Common myeloid progenitor, CD34-positive (primary cell): ENCODE results near the gene DCTD.

ENCODE experiments used
- CTCF ChIA-PET: fragments of 350-600 bp; sonication (Branson Sonifier 250); formaldehyde crosslinking; loops from one replicate; lab custom pipeline; 2021; ENCODE audit warnings: antibody characterized with exemption; lab: Charles Lee
- POLR2A ChIA-PET: fragments of 350-600 bp; sonication (Branson Sonifier 250); formaldehyde crosslinking; loops from one replicate; lab custom pipeline; 2021; ENCODE audit warnings: antibody characterized with exemption; lab: Charles Lee
- DNase-seq, 3 donors: peaks; one replicate each; pipeline versions ENCODE4 v3.0.0 to v3.0.0-alpha.2; 2013
- H3K27ac ChIP-seq, 2 experiments: 1 replicate in 1 of 2; 2 replicates in 1 of 2; pipeline ENCODE4 v1.7.0; 2013; ENCODE audit warnings: inconsistent platforms in 2 of 2, low read length in 2 of 2, mild to moderate bottlenecking in 2 of 2, low read depth in 1 of 2, moderate library complexity in 1 of 2; ENCODE audit not compliant: severe bottlenecking in 2 of 2, insufficient read depth in 1 of 2, poor library complexity in 1 of 2
- H3K27me3 ChIP-seq, 5 experiments: replicated peaks in 2 of 5; 1 replicate in 3 of 5; 2 replicates in 2 of 5; pipeline versions ENCODE4 v1.6.1 to v1.7.0; 2013; ENCODE audit warnings: low read length in 4 of 5, mild to moderate bottlenecking in 2 of 5, moderate library complexity in 2 of 5, inconsistent platforms in 1 of 5; ENCODE audit not compliant: insufficient read depth in 5 of 5, control insufficient read depth in 4 of 5
- H3K36me3 ChIP-seq, 4 experiments: 1 replicate in 2 of 4; 2 replicates in 2 of 4; pipeline versions ENCODE4 v1.6.1 to v1.7.0; 2013; ENCODE audit warnings: low read length in 3 of 4, control low read depth in 1 of 4, mild to moderate bottlenecking in 1 of 4; ENCODE audit not compliant: control insufficient read depth in 4 of 4, insufficient read depth in 4 of 4
- H3K4me1 ChIP-seq, 4 experiments: 1 replicate in 3 of 4; 2 replicates in 1 of 4; pipeline versions ENCODE4 v1.6.1 to v1.7.1; 2013; ENCODE audit warnings: low read length in 3 of 4, mild to moderate bottlenecking in 3 of 4, control low read depth in 1 of 4, inconsistent platforms in 1 of 4, moderate library complexity in 1 of 4; ENCODE audit not compliant: control insufficient read depth in 4 of 4, insufficient read depth in 4 of 4; ENCODE audit errors: control extremely low read depth in 1 of 4
- H3K4me3 ChIP-seq, 7 experiments: 1 replicate in 4 of 7; 2 replicates in 3 of 7; pipeline versions ENCODE4 v1.5.1 to v1.7.0; 2013; ENCODE audit warnings: mild to moderate bottlenecking in 7 of 7, low read length in 6 of 7, moderate library complexity in 6 of 7, inconsistent platforms in 2 of 7, low read depth in 2 of 7, control low read depth in 1 of 7; ENCODE audit not compliant: insufficient read depth in 4 of 7, control insufficient read depth in 1 of 7; ENCODE audit errors: extremely low read depth in 1 of 7
- H3K9me3 ChIP-seq, 5 experiments: 1 replicate in 4 of 5; 2 replicates in 1 of 5; pipeline versions ENCODE4 v1.6.1 to v1.7.1; 2013; ENCODE audit warnings: low read length in 4 of 5, mild to moderate bottlenecking in 2 of 5, inconsistent platforms in 1 of 5, low read depth in 1 of 5, moderate library complexity in 1 of 5; ENCODE audit not compliant: control insufficient read depth in 4 of 5, insufficient read depth in 2 of 5; ENCODE audit errors: control extremely low read depth in 1 of 5
- WGBS: methylation state at CpG from one replicate; pipeline ENCODE4 v1.1.5; 2013; ENCODE audit not compliant: insufficient coverage; 5-methylcytosine and 5-hydroxymethylcytosine counted together

DCTD gene

DNA sequence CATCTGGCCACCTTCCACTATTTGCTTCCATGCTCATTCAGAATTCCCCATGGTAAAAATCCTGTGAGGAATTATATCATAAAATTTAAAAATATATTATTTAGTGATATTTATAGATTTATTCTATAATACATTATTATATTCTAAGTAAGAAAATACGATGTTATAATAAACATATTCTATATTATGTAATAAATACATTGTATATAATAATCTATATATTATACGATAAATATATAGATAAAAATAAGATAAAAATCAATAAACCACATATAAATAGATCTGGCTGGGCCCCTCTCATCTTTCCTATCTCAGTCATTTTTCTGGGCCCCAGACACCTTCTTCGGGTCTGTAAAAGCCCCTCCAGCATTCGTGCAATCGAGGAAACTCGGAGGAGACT, 68.5 kb downstream of the DCTD start:
- Histone ChIP-seq H3K27ac (no peak overlapping the region), H3K36me3 (no peaks in the 10 kb centered on the region), H3K4me1 (peaks cover 3 to 41% (median 26%) of the 10 kb centered on the region in 4 experiments), H3K27me3 (no peaks in the 10 kb centered on the region), H3K4me3 (no peak overlapping the region), H3K9me3 (peaks cover 0 to 6% (median 0%) of the 10 kb centered on the region in 5 experiments)
- POLR2A ChIA-PET: no interaction called here
- CTCF ChIA-PET: interaction anchor here (1.1 kb wide), 1 partner anchor 20 kb away, joined by 4 read pairs; no protein-coding TSS in a partner anchor
- no peak for DNase-seq
- 92% methylated on average over 4 of the region's 6 CpGs for WGBS

DNA sequence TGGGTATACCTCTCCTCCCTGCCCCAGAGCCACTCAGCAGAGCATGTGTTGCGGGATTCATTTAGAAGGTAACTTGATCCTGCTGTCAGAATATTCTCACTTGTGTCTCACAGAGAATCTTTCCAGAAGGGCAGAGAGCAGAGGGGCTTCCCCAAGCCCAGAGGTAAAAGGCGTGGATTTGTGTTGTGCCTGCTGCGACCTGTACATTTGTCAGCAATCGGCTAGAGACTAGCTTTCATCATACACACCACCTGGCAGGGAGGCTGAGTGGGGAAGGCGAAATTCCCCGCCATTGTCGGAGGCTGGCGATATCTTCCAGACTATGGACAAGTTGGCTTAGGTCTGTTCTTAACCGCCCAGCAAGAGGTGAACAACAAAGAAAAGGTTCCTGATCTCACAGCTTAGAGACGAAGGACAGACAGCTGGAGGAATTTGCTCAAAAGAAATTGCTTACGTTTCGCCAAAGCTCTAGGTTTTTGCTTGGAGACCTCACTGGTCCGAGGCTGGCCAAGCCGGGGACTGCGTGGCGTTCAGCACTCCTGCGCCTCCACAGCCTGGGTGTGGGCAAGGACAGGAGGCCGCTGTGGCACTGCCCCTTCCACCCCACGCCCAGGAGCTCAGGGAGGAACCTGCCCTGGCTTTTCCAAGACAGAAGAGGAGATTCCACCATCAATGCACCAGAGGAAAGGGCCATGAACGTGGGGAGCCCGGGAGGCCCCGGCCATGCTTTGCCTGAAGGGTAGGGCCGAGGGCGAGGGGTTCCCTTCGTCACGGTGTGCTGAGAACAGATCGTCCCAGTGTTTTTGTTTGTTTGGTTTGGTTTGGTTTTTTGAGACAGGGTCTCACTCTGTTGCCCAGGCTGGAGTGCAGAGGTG, 69.4 kb downstream of the DCTD start:
- DNase-seq: no peak
- peaks cover 0 to under 1% (median 0%) of the 10 kb centered on the region in 5 experiments for H3K9me3 ChIP-seq
- 93% methylated on average over 21 of the region's 27 CpGs for WGBS
- H3K27ac ChIP-seq: no peak overlapping the region
- ChIA-PET POLR2A (no interaction called here), CTCF (interaction anchor here (1.1 kb wide), 1 partner anchor 19 kb away, joined by 4 read pairs; no protein-coding TSS in a partner anchor)
- H3K36me3 ChIP-seq: no peaks in the 10 kb centered on the region
- H3K4me3 ChIP-seq: no peak overlapping the region
- H3K27me3 ChIP-seq: no peaks in the 10 kb centered on the region
- peaks cover 3 to 49% (median 31%) of the 10 kb centered on the region in 4 experiments for H3K4me1 ChIP-seq

DNA sequence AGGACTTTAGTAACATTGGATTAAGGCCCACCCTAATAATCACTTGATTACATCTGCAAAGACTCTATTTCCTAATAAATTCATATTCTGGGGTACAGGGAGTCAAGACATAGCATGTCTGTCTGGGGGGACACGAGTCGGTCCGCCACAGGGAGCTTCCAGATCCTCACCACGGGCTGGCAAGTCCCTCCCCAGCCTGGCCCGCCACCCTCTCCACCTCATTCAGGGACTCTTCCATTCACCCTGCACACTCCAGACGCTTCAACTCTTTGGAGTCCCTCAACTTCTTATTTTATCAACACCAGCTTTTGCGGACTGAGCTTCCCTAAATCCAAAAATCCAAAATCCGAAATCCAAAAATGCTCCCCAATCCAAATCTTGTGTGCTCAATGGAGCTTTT, 71.2 kb downstream of the DCTD start:
- Histone ChIP-seq H3K27me3 (no peaks in the 10 kb centered on the region), H3K4me1 (peaks cover 3 to 52% (median 32%) of the 10 kb centered on the region in 4 experiments), H3K9me3 (no peaks in the 10 kb centered on the region), H3K36me3 (no peaks in the 10 kb centered on the region), H3K27ac (no peak overlapping the region), H3K4me3 (no peak overlapping the region)
- DNase-seq: peak in 2 of 3 donors; percentile 37 to 59
- ChIA-PET CTCF (interaction anchor here (0.8 to 1.3 kb wide), 5 partner anchors 10 to 35 kb away, joined by 3 to 5 read pairs (median 4); no protein-coding TSS in a partner anchor), POLR2A (no interaction called here)
- 88% methylated on average over 8 of the region's 8 CpGs for WGBS

DNA sequence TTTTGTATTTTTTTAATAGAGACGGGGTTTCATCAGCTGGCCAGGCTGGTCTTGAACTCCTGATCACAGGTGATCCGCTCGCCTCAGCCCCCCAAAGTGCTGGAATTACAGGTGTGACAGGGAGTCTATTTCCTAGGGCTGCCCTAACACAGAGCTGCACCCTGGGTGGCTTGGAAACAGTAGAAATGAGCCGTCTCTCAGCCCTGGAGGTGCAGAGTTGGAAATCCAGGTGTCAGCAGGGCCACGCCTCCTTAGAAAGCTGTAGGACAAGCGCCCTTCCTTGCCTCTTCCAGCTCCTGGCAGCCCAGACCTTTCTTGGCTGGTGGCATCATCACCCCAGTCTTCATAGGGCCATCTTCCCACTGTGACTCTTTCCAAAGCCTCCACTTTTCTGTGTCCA, 71.6 kb downstream of the DCTD start:
- ChIA-PET CTCF (interaction anchor here (0.7 to 1.3 kb wide), 7 partner anchors 9 to 40 kb away, joined by 3 to 5 read pairs (median 3); no protein-coding TSS in a partner anchor), POLR2A (no interaction called here)
- DNase-seq: no peak
- H3K27ac ChIP-seq: no peak overlapping the region
- 97% methylated on average over 6 of the region's 6 CpGs for WGBS
- H3K4me1 ChIP-seq: peaks cover 3 to 52% (median 32%) of the 10 kb centered on the region in 4 experiments
- H3K27me3 ChIP-seq: no peaks in the 10 kb centered on the region
- H3K36me3 ChIP-seq: no peaks in the 10 kb centered on the region
- no peaks in the 10 kb centered on the region for H3K9me3 ChIP-seq
- H3K4me3 ChIP-seq: no peak overlapping the region

DNA sequence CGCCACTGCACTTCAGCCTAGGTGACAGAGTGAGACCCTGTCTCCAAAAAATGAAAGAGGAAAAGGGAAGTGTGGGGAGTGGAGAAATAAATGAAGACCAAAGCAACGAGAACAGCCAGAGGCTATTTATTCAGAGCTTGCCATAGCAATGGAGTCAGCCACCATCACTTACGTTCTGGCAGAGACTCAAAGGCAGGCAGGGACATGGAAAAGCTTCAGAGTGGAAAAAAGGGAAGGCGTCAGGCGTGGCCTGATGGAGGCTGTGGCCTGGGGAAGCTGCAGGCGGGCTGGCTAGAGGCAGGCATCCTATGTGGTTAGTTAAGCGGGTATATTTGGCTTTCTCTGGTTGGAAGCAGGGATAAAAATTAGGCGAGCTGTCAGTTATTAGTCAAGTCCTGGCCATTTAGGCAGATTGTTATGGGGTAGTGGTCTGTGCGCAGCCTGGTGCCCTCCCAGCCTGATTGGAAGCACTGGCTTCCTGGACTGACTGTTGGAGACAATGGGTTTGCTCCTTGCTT, 73.3 kb downstream of the DCTD start:
- Histone ChIP-seq H3K9me3 (no peaks in the 10 kb centered on the region), H3K27ac (no peak overlapping the region), H3K36me3 (no peaks in the 10 kb centered on the region), H3K27me3 (no peaks in the 10 kb centered on the region), H3K4me3 (peak overlapping the region in 1 of 7 experiments; percentile 33), H3K4me1 (peaks cover 3 to 52% (median 32%) of the 10 kb centered on the region in 4 experiments)
- WGBS: 34% methylated on average over 6 of the region's 9 CpGs
- ChIA-PET POLR2A (no interaction called here), CTCF (no interaction called here)
- DNase-seq: peak in 2 of 3 donors; percentile 40 to 57

DNA sequence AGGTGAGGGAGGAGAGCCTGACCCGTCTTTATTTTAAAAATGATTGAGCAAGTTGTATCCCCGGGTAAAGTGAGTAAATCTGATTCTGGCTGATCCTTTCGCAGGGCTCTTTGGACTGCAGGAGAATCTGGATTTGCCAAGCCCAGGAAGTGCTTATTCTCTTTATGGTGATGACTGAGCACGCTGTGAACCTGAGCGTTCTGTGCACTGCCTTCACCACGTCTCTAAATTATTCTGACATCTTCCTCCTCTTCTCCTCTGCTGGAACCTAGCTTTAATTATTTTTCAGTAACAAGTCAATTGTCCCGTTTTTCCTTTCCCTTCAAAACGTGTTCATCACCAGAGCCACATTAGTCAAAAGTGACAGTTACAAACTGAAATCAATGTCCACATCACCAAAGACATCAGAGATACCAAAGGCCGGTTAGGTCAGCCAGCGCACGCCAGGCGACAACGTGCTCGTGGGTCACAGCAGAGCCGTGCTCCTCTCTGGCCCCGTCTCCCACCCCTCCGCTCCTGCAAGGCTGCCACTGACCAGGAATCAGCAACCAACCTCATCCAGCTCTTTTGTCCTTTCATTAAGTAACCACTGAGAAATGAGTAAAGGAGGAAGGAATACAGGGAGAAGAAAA, 74.3 kb downstream of the DCTD start:
- no peaks in the 10 kb centered on the region for H3K9me3 ChIP-seq
- no peak overlapping the region for H3K4me3 ChIP-seq
- ChIA-PET CTCF (interaction anchor here (1.1 kb wide), 1 partner anchor 14 kb away, joined by 5 read pairs; no protein-coding TSS in a partner anchor), POLR2A (no interaction called here)
- no peak overlapping the region for H3K27ac ChIP-seq
- no peak for DNase-seq
- WGBS: 41% methylated on average over 9 of the region's 17 CpGs
- H3K27me3 ChIP-seq: no peaks in the 10 kb centered on the region
- no peaks in the 10 kb centered on the region for H3K36me3 ChIP-seq
- H3K4me1 ChIP-seq: peaks cover 3 to 52% (median 32%) of the 10 kb centered on the region in 4 experiments
